Karpas-422 (cell line): ENCODE results near the gene SLC22A14. TPM values are rescaled to one million over a fixed set of nuclear protein-coding genes. Genes with fewer than 3 reads are reported as not detected.
"Not testable (repeated sequence)": the region's sequence is repeated elsewhere in the genome, so short reads cannot be mapped to it uniquely, and the experiment has no call there.

Source experiments
- DNase-seq: peaks from one replicate; pipeline ENCODE4 v3.0.0-alpha.2; 2015
- H2AFZ ChIP-seq: fragments of 200-600 bp; sonication (generic); 2 replicates; pipeline ENCODE4 v1.6.1; 2014; ENCODE audit warnings: antibody characterized with exemption, low read length, mixed read lengths
- H3K27ac ChIP-seq: fragments of 200-600 bp; sonication (generic); 2 replicates; pipeline ENCODE4 v1.5.1; 2014; ENCODE audit warnings: mild to moderate bottlenecking, low read length, moderate library complexity
- H3K27me3 ChIP-seq: fragments of 200-600 bp; sonication (generic); 2 replicates; pipeline ENCODE4 v1.6.1; 2014; ENCODE audit warnings: low read length, mixed read lengths
- H3K36me3 ChIP-seq: fragments of 200-600 bp; sonication (generic); 2 replicates; pipeline ENCODE4 v1.6.1; 2014; ENCODE audit warnings: low read length, mixed read lengths; ENCODE audit not compliant: insufficient read depth
- H3K4me1 ChIP-seq: fragments of 200-600 bp; sonication (generic); 2 replicates; pipeline ENCODE4 v1.6.1; 2014; ENCODE audit warnings: mild to moderate bottlenecking, low read length, mixed read lengths
- H3K4me2 ChIP-seq: fragments of 200-600 bp; sonication (generic); 2 replicates; pipeline ENCODE4 v1.6.1; 2014; ENCODE audit warnings: low read length, low read depth, mild to moderate bottlenecking; ENCODE audit not compliant: poor library complexity, severe bottlenecking
- H3K4me3 ChIP-seq: fragments of 200-600 bp; sonication (generic); 2 replicates; pipeline ENCODE4 v1.5.1; 2014; ENCODE audit warnings: mild to moderate bottlenecking, antibody characterized with exemption, low read length, mixed read lengths
- H3K79me2 ChIP-seq: fragments of 200-600 bp; sonication (generic); 2 replicates; pipeline ENCODE4 v1.6.1; 2014; ENCODE audit warnings: mild to moderate bottlenecking, low read length, mixed read lengths
- H3K9ac ChIP-seq: fragments of 200-600 bp; sonication (generic); 2 replicates; pipeline ENCODE4 v1.6.0; 2014; ENCODE audit warnings: low read length
- H3K9me2 ChIP-seq: fragments of 200-600 bp; sonication (generic), shearing (Covaris generic); replicated peaks from 2 replicates; pipeline ENCODE4 v1.6.0; 2014; ENCODE audit warnings: mild to moderate bottlenecking, low read length, moderate library complexity; ENCODE audit not compliant: insufficient read depth
- H3K9me3 ChIP-seq: fragments of 300-700, 200-600 bp; sonication (generic); 2 replicates; pipeline ENCODE4 v1.6.1; 2014; ENCODE audit warnings: low read length, mixed read lengths
- H4K20me1 ChIP-seq: fragments of 200-600 bp; sonication (generic); 2 replicates; pipeline ENCODE4 v1.6.1; 2014; ENCODE audit warnings: mild to moderate bottlenecking, antibody characterized with exemption, low read length, low read depth; ENCODE audit not compliant: insufficient read depth
- total RNA-seq: library from RNA; depleted of rRNA; stranded (reverse); fragments of >200 nt; shearing (Covaris generic); gene quantifications from 2 replicates; pipeline ENCODE4 v1.2.3, GENCODE V29; 2014; ENCODE audit warnings: low replicate concordance

The SLC22A14 gene
- total RNA-seq, 1 experiment from 2014 or later = not detected

- Histone ChIP-seq H3K9me3 (no peaks in the 10 kb centered on the region), H3K36me3 (no peaks in the 10 kb centered on the region), H4K20me1 (no peaks in the 10 kb centered on the region), H3K9ac (no peak overlapping the region), H2AFZ (no peak overlapping the region), H3K4me2 (no peak overlapping the region), H3K27ac (no peak overlapping the region), H3K9me2 (no peaks in the 10 kb centered on the region), H3K27me3 (no peaks in the 10 kb centered on the region), H3K4me1 (no peaks in the 10 kb centered on the region), H3K79me2 (no peaks in the 10 kb centered on the region), H3K4me3 (no peak overlapping the region)
- no peak for DNase-seq
These were observed 35.2 kb downstream of the SLC22A14 start for GRCh38 chr3:38317192-38317759.

GRCh38 chr3:38318766-38319671 lies 36.9 kb downstream of the SLC22A14 start:
- no peak for DNase-seq
- no peak overlapping the region for H3K9ac ChIP-seq
- no peaks in the 10 kb centered on the region for H3K9me3 ChIP-seq
- no peaks in the 10 kb centered on the region for H3K36me3 ChIP-seq
- H4K20me1 ChIP-seq = no peaks in the 10 kb centered on the region
- H3K79me2 ChIP-seq = no peaks in the 10 kb centered on the region
- H3K27ac ChIP-seq = no peak overlapping the region
- no peak overlapping the region for H3K4me3 ChIP-seq
- H3K4me1 ChIP-seq = no peaks in the 10 kb centered on the region
- H3K4me2 ChIP-seq = no peak overlapping the region
- no peaks in the 10 kb centered on the region for H3K27me3 ChIP-seq
- no peak overlapping the region for H2AFZ ChIP-seq
- no peaks in the 10 kb centered on the region for H3K9me2 ChIP-seq

DNA sequence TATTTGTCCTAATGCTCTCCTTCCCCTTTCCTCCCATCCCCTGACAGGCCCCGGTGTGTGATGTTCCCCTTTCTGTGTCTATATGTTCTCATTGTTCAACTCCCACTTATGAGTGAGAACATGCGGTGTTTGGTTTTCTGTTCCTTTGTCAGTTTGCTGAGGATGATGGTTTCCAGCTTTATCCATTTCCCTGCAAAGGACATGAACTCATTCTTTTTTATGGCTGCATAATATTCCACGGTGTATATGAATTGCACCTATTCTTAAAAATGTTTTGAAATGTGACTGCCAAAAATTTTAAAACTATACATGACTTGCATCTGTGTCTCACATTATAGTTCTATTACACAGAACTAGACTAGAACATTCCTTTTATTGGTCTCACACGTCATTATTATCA lies 38.5 kb downstream of the SLC22A14 start:
- not testable (repeated sequence) for H3K9me2 ChIP-seq, H4K20me1 ChIP-seq, H2AFZ ChIP-seq, H3K27ac ChIP-seq, DNase-seq, H3K36me3 ChIP-seq, H3K79me2 ChIP-seq, H3K4me2 ChIP-seq, H3K9ac ChIP-seq, H3K27me3 ChIP-seq, H3K4me3 ChIP-seq, H3K9me3 ChIP-seq, H3K4me1 ChIP-seq

GRCh38 chr3:38323060-38323459 lies 41.0 kb downstream of the SLC22A14 start:
- Histone ChIP-seq H3K4me3 (no peak overlapping the region), H3K79me2 (no peaks in the 10 kb centered on the region), H3K4me2 (no peak overlapping the region), H3K27me3 (no peaks in the 10 kb centered on the region), H3K36me3 (no peaks in the 10 kb centered on the region), H2AFZ (no peak overlapping the region), H3K9me2 (no peaks in the 10 kb centered on the region), H3K4me1 (no peaks in the 10 kb centered on the region), H4K20me1 (no peaks in the 10 kb centered on the region), H3K9ac (no peak overlapping the region), H3K9me3 (no peaks in the 10 kb centered on the region), H3K27ac (no peak overlapping the region)
- DNase-seq = no peak

DNA sequence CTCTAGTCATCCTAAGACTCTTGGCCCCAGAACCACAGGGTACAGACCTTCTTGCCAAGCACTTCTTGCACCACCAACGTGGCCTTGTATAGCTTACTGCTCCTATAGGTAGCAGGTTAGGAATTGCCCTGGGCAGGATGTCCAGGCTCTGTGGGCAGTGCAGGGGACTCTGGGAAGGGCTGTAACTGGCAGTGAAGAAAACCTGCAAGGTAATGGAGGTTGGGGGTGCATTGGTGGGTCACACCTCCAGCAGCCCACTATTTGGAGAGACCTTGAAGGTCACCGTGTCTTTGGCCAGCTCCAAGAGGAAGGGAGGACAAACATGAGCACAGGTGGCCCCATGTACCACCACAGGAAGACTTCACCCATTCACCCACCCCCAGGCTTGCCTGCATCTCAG lies 43.2 kb downstream of the SLC22A14 start:
- H3K27ac ChIP-seq = no peak overlapping the region
- H3K4me3 ChIP-seq = no peak overlapping the region
- H3K79me2 ChIP-seq = no peaks in the 10 kb centered on the region
- H3K9me2 ChIP-seq = no peaks in the 10 kb centered on the region
- DNase-seq = no peak
- H3K27me3 ChIP-seq = no peaks in the 10 kb centered on the region
- no peaks in the 10 kb centered on the region for H3K4me1 ChIP-seq
- H3K36me3 ChIP-seq = no peaks in the 10 kb centered on the region
- no peaks in the 10 kb centered on the region for H3K9me3 ChIP-seq
- no peak overlapping the region for H3K9ac ChIP-seq
- H4K20me1 ChIP-seq = no peaks in the 10 kb centered on the region
- H2AFZ ChIP-seq = no peak overlapping the region
- H3K4me2 ChIP-seq = no peak overlapping the region

DNA sequence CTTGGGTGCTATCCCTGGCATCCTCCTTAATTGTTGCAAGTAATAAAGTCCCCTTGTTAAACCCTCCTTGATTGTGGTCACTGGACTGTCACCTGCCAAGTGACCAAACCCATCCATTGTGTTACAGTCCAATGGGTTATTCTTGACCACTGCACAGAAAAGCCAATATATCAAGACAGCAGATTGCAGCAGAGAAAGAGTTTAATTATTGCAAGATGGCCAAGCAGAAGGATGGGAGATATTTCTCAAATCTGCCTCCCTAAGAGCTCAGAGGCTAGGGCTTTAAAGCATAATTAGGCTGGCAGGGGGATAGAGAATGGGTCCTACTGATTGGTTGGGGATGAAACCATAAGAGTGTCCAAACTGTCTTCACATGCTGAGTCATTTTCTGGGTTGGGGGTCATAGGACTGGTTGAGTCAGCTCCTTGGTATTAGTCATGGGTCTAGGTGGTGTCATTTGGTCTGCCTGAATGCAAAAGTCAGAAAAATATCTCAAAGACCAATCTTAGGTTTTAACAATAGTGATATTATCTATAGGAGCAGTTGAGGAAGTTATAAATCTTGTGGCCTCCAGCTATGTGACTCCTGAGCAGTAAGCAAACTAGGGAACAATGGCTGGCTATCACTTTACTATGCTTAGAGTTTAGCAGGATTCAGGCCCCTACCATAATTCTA lies 45.4 kb downstream of the SLC22A14 start:
- H3K4me1 ChIP-seq = no peaks in the 10 kb centered on the region
- H3K27me3 ChIP-seq = no peaks in the 10 kb centered on the region
- H3K4me3 ChIP-seq = no peak overlapping the region
- H3K79me2 ChIP-seq = no peaks in the 10 kb centered on the region
- H4K20me1 ChIP-seq = no peaks in the 10 kb centered on the region
- H3K36me3 ChIP-seq = no peaks in the 10 kb centered on the region
- H3K9ac ChIP-seq = no peak overlapping the region
- H3K9me3 ChIP-seq = no peaks in the 10 kb centered on the region
- no peak for DNase-seq
- no peak overlapping the region for H3K4me2 ChIP-seq
- H3K9me2 ChIP-seq = no peaks in the 10 kb centered on the region
- no peak overlapping the region for H2AFZ ChIP-seq
- H3K27ac ChIP-seq = no peak overlapping the region

DNA sequence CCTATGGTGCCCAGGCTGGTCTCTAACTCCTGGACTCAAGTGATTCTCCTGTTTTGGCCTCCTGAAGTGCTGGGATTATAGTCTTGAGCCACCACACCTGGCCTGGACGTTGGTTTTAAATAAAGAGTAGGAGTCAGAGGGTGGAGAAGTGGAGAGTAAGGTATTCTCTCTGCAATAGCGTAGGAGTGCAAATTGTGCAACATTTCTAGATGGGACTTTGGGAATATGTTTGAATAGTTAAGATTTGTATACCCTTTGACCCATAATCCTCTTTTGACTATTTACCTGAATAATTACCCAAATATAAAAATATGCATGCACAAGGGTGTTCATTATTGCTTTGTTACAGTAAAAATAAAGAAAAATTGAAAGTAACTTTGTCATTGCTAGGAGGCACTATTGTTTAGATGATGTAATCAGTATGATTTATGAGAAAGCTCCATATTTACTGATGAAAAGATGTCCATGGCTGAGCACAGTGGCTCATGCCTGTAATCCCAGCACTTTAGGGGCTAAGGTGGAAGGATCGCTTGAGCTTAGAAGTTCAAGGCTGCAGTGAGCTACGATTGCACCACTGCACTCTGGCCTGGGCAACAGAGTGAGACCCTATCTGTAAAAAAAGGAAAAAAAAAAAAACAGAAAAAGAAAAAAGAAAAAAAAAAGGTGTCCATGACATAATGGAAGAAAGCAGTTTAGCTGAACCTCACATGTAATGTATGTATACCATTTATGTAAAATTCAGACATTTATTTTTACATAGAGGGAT lies 49.3 kb downstream of the SLC22A14 start:
- Histone ChIP-seq H2AFZ (no peak overlapping the region), H3K9me3 (no peaks in the 10 kb centered on the region), H3K79me2 (no peaks in the 10 kb centered on the region), H3K4me2 (no peak overlapping the region), H3K9me2 (no peaks in the 10 kb centered on the region), H3K27ac (no peak overlapping the region), H3K36me3 (no peaks in the 10 kb centered on the region), H3K27me3 (no peaks in the 10 kb centered on the region), H3K9ac (no peak overlapping the region), H3K4me3 (no peak overlapping the region), H4K20me1 (no peaks in the 10 kb centered on the region), H3K4me1 (no peaks in the 10 kb centered on the region)
- no peak for DNase-seq

GRCh38 chr3:38332201-38332600 lies 50.1 kb downstream of the SLC22A14 start:
- Histone ChIP-seq H3K9ac (no peak overlapping the region), H3K27ac (no peak overlapping the region), H3K79me2 (no peaks in the 10 kb centered on the region), H3K4me2 (no peak overlapping the region), H3K4me3 (no peak overlapping the region), H3K9me3 (no peaks in the 10 kb centered on the region), H4K20me1 (no peaks in the 10 kb centered on the region), H3K9me2 (no peaks in the 10 kb centered on the region), H3K4me1 (no peaks in the 10 kb centered on the region), H2AFZ (no peak overlapping the region), H3K27me3 (no peaks in the 10 kb centered on the region), H3K36me3 (no peaks in the 10 kb centered on the region)
- DNase-seq = no peak
